Neural crest cell (in vitro differentiated cells): Measurements from ENCODE around the gene IL1R2. TPM values are rescaled to one million over a fixed set of nuclear protein-coding genes. Genes with fewer than 3 reads are reported as not detected.

ENCODE experiments used
- DNase-seq: peaks from one replicate; pipeline ENCODE4 v3.0.0; 2021; ENCODE audit warnings: low read depth, mixed read lengths, low spot score
- H3K27ac Mint-ChIP-seq: one replicate; pipeline ENCODE4 v1.8.0; 2021; ENCODE audit warnings: mild to moderate bottlenecking, mixed read lengths; ENCODE audit not compliant: unreplicated experiment
- H3K27me3 Mint-ChIP-seq: 2 replicates; pipeline ENCODE4 v1.8.0; 2021; ENCODE audit warnings: low read depth, mild to moderate bottlenecking, mixed read lengths
- H3K36me3 Mint-ChIP-seq: 2 replicates; pipeline ENCODE4 v1.8.0; 2021; ENCODE audit warnings: low read depth, mild to moderate bottlenecking, mixed read lengths
- H3K4me1 Mint-ChIP-seq: 2 replicates; pipeline ENCODE4 v1.8.0; 2021; ENCODE audit warnings: mixed read lengths
- H3K4me3 Mint-ChIP-seq: one replicate; pipeline ENCODE4 v1.8.0; 2021; ENCODE audit warnings: mild to moderate bottlenecking, mixed read lengths
- H3K9me3 Mint-ChIP-seq: 2 replicates; pipeline ENCODE4 v1.8.0; 2021; ENCODE audit warnings: mixed read lengths
- CTCF ChIP-seq: fragments of 200-600 bp; sonication (generic); conservative IDR thresholded peaks from 2 replicates; pipeline ENCODE4 v1.5.0; 2021; ENCODE audit warnings: antibody characterized with exemption, mild to moderate bottlenecking
- total RNA-seq: library from RNA; stranded (reverse); gene quantifications from 2 replicates; pipeline ENCODE4 v1.2.1, GENCODE V29; 2021

IL1R2 gene
- total RNA-seq, 1 donor from 2014 or later: not detected

- no peak for DNase-seq
- Mint-ChIP-seq H3K36me3 (no peaks in the 10 kb centered on the region), H3K27me3 (no peaks in the 10 kb centered on the region), H3K4me3 (no peak overlapping the region), H3K9me3 (peaks cover 4% of the 10 kb centered on the region), H3K4me1 (peaks cover 7% of the 10 kb centered on the region), H3K27ac (no peak overlapping the region)
- no peak for TF ChIP-seq CTCF
Observed at GRCh38 chr2:101949304-101949703, 42.5 kb upstream of the IL1R2 start.

GRCh38 chr2:101951296-101951695 is 40.5 kb upstream of the IL1R2 start:
- H3K4me3 Mint-ChIP-seq: no peak overlapping the region
- H3K27ac Mint-ChIP-seq: no peak overlapping the region
- no peaks in the 10 kb centered on the region for H3K36me3 Mint-ChIP-seq
- peaks cover 4% of the 10 kb centered on the region for H3K9me3 Mint-ChIP-seq
- peaks cover 6% of the 10 kb centered on the region for H3K4me1 Mint-ChIP-seq
- no peak for TF ChIP-seq CTCF
- DNase-seq: no peak
- H3K27me3 Mint-ChIP-seq: no peaks in the 10 kb centered on the region

GRCh38 chr2:101952551-101952950 is 39.2 kb upstream of the IL1R2 start:
- DNase-seq: no peak
- Mint-ChIP-seq H3K27me3 (no peaks in the 10 kb centered on the region), H3K36me3 (no peaks in the 10 kb centered on the region), H3K4me3 (no peak overlapping the region), H3K27ac (no peak overlapping the region), H3K9me3 (peaks cover 7% of the 10 kb centered on the region), H3K4me1 (no peaks in the 10 kb centered on the region)
- TF ChIP-seq CTCF: no peak

GRCh38 chr2:101956465-101957438 is 35.0 kb upstream of the IL1R2 start:
- H3K36me3 Mint-ChIP-seq: no peaks in the 10 kb centered on the region

GRCh38 chr2:101958061-101958460 is 33.7 kb upstream of the IL1R2 start:
- no peak overlapping the region for H3K4me3 Mint-ChIP-seq
- no peak overlapping the region for H3K27ac Mint-ChIP-seq
- H3K4me1 Mint-ChIP-seq: no peaks in the 10 kb centered on the region
- no peak for TF ChIP-seq CTCF
- no peak for DNase-seq
- H3K36me3 Mint-ChIP-seq: no peaks in the 10 kb centered on the region
- peaks cover 8% of the 10 kb centered on the region for H3K9me3 Mint-ChIP-seq
- H3K27me3 Mint-ChIP-seq: no peaks in the 10 kb centered on the region

More at GRCh38 chr2:101956465-101957438, 35.0 kb upstream of the IL1R2 start:
- H3K9me3 Mint-ChIP-seq: peaks cover 8% of the 10 kb centered on the region
- H3K4me3 Mint-ChIP-seq: no peak overlapping the region
- DNase-seq: no peak
- no peaks in the 10 kb centered on the region for H3K27me3 Mint-ChIP-seq
- no peak for TF ChIP-seq CTCF
- H3K4me1 Mint-ChIP-seq: no peaks in the 10 kb centered on the region
- H3K27ac Mint-ChIP-seq: no peak overlapping the region
